Vagina (tissue), 2 donors: Measurements from ENCODE around the gene NRP1.

Experiments used
- POLR2A ChIP-seq, 2 donors: fragments of 450-650 bp; IDR thresholded peaks; one replicate each; pipeline ENCODE4 v1.6.1; 2017; ENCODE audit warnings: antibody characterized with exemption in 2 of 2, mild to moderate bottlenecking in 2 of 2, moderate library complexity in 2 of 2
- POLR2AphosphoS5 ChIP-seq, 2 donors: sonication (generic); formaldehyde crosslinking; IDR thresholded peaks; one replicate each; pipeline ENCODE4 v1.9.0; 2017; ENCODE audit warnings: antibody characterized with exemption in 2 of 2, mild to moderate bottlenecking in 2 of 2, low read depth in 1 of 2; ENCODE audit not compliant: insufficient read depth in 1 of 2
- TF ChIP-seq, protein P1 (sequence below), 3 experiments: fragments of 450-650 bp in 2 of 3; fragments of 200-600 bp in 1 of 3; sonication (generic) in 1 of 3; IDR thresholded peaks; one replicate each; pipeline ENCODE4 v1.5.1; 2017 to 2019; ENCODE audit warnings: antibody characterized with exemption in 3 of 3, mild to moderate bottlenecking in 2 of 3, moderate library complexity in 2 of 3

DNA sequence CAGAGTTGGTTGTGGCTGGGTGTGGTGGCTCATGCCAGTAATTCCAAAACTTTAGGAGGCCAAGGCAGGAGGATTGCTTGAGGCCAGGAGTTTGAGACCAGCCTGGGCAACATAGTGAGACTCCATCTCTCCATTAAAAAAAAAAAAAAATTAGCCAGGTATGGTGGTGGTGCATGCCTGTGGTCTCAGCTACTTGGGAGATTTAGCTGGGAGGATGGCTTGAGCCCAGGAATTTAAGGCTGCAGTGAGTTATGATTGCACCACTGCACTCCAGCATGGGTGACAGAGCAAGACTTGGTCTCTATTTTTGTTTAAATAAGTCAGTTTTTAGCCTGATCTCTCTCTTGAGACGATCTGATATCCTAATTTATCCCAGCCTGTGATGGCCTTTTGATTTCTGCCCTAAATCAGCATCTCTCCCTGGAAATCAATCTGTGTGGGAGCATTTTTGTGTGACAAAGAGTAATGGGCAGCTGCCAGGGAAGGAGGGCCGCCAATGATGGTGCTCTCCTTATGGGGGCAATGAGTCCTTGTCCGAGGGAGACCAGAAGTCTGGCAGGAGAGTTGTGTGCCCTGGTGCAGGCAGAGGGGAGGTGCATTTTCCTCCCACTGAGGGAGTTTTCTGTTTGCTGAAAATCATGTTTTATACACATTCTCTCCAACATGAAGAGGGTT is 111.0 kb downstream of the NRP1 start:
- TF ChIP-seq, protein P1, sequence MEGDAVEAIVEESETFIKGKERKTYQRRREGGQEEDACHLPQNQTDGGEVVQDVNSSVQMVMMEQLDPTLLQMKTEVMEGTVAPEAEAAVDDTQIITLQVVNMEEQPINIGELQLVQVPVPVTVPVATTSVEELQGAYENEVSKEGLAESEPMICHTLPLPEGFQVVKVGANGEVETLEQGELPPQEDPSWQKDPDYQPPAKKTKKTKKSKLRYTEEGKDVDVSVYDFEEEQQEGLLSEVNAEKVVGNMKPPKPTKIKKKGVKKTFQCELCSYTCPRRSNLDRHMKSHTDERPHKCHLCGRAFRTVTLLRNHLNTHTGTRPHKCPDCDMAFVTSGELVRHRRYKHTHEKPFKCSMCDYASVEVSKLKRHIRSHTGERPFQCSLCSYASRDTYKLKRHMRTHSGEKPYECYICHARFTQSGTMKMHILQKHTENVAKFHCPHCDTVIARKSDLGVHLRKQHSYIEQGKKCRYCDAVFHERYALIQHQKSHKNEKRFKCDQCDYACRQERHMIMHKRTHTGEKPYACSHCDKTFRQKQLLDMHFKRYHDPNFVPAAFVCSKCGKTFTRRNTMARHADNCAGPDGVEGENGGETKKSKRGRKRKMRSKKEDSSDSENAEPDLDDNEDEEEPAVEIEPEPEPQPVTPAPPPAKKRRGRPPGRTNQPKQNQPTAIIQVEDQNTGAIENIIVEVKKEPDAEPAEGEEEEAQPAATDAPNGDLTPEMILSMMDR (IDR thresholded peaks at IDR 0.05): no peak
- TF ChIP-seq POLR2A (IDR thresholded peaks at IDR 0.05): no peak
- no peak for TF ChIP-seq POLR2AphosphoS5 (IDR thresholded peaks at IDR 0.05; ENCODE audit: insufficient read depth in 1 of 2, low read depth in 1 of 2)
